NCI-H2107 treated with DMSO at 0.1 percent for 48 hours (cell line): ENCODE measurements around the gene CNKSR2.

ENCODE experiments used
- DNase-seq: peaks from one replicate; lab custom pipeline; 2025; ENCODE audit not compliant: unreplicated experiment; lab: John Stamatoyannopoulos, UW

Gene CNKSR2

DNA sequence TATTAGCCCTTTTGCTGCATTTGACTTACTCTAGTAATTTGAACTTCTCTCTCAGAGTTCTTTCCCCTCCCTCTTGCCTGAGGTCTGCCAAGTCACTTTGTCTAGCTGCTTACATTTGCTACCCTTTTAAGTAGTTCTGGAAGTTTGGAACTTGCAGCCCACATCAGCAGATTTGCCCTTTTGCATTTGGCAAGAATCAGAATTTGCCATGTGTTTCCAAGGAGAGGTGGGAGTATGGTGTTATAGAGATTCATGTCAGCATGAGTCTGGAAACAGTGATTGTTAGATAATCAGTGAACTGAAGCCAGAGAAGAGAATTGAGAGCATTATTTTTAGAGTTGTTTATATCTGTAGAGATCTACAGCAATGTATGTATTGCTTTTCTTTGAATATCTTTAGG is 231.8 kb downstream of the CNKSR2 start:
- no peak for DNase-seq

DNA sequence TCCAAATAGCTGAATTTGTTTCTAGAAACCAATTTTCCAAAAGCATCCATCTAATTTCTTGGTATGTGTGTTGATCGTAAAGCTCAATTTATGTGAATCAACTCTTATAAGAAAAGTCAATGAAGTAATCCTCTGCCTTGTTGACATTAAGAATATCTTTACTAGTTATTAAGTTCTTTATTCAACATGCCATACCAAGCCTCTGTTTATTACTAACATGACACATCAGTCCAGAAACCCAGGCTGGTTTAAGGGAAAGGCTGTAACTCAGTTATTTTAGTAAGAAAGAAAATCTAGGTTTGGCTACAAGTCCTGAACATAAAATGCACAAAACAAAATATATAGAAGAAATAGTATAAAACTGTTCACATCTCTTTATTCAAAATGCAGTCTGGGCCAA is 235.9 kb downstream of the CNKSR2 start:
- no peak for DNase-seq

DNA sequence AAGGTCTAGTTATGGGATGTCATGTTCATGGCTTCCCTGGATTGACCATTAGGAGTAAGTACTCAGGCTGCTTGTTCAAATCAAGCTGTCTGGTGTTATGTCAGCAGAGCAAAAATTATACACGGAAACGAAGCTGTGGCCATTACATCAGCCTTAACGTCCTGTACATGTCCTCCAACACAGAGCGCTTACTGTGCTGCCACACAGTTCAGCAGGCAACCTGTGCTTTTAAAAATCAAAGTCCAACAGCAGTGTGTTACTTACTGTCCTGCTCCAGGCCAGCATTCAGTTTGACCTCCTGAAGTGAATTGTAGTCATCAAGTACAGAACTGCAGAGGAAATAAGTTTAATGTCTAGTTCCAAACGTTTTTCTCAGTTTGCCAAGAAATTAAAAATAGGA is 237.9 kb downstream of the CNKSR2 start:
- no peak for DNase-seq

DNA sequence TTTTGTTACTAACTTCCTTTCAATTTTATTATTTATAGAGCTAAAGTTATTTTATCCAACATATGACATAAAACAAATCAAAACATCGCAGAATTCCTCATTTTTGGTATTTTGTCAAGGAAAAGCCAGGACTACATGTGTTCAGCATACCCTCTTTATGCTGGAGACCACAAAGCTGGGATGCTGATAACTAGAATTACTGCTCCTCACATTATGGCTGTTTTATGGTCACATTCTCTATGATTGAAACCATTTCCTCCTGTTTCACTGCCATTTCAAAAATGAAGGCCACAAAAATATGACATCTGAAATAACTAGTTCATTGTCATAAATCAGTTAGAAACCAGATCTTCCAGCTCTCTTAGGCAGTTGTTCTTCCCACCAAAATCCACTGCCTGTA is 242.2 kb downstream of the CNKSR2 start:
- DNase-seq, result no peak

DNA sequence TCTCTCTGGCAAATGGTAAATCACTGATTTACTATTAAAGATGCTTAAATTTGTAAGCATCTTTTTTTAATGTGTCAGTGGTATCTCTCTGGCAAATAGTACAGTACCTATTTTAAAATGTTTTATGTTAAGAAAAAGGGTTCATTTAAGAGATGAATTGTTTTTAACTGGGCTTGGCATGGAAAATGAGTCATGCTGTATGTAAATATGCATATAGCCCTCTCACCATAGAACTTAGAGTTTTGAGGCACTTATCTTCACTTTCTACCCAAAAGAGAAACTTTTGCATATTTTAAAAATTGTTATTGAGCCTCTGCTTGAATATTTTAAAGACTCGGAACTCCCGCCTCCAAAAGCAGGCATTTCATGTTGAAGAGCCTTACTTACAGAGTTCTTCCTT is 246.0 kb downstream of the CNKSR2 start:
- no peak for DNase-seq

DNA sequence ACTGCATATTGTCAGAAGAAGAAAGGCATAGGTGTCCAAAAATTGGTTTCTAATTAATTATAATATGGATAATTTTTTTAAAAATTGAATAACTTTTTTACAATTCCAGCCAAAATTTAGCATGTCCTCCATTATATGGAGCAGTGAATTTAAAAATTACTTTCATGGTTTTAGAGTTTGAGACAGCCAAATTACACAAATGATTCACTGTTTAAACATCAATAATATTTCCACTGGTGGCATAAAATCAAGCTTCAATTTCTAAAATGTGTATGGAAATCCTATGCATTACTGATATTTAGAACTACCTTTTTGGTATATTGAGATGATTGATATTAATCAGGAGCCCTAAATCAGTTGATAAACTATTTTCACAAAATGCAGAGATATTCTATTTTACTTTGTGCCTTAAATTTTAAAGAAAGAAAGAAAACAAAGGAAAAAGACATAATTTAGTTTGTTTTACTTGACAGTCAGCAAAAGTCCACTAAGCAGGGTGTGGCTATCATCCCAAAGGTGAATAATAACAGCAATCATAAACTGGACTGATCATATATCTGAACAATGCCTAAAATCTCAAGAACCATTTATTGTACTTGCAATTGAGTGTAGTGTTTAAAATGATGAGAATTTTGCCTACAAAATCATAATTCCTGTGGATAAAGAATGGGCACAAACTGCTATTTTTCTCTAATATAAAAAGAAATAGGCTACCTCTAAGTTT is 249.7 kb downstream of the CNKSR2 start:
- DNase-seq, result no peak

DNA sequence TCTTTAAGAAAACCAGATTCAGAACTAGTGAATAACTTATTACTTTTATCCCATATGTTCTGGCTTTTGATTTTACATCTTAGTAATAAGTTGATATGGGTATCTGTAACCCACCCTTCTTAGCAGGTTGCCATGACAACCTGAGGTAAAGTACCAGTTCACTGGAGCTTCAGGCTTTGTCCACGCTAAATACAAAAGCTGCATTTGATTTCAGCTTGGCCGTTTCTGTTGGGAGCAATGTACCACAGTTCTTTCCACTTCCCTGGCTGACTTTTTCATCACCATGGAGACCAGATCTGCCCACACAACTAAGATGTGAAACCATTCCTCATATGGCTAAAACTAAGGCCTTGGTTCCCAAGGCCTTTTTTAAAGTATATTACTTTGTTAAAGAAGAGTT is 257.8 kb downstream of the CNKSR2 start:
- no peak for DNase-seq

DNA sequence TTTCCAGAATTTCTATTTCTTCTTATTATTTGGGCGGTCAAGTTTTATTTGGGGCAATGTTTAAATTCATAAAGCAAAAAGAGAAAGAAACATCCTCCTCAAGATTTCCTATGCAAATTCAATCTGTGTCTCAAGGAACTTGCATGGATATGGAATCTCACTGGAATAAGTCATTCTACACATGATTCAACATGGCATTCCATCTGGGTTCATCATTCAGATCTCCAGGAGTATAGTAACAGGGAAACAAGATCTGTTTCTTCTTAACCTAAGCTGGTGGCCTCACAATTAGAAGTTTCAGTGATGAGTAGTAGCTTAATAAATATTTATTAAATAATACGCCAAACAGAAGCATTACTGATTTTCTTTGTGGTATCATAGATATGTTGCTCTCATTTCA is 264.1 kb downstream of the CNKSR2 start:
- DNase-seq, result no peak

DNA sequence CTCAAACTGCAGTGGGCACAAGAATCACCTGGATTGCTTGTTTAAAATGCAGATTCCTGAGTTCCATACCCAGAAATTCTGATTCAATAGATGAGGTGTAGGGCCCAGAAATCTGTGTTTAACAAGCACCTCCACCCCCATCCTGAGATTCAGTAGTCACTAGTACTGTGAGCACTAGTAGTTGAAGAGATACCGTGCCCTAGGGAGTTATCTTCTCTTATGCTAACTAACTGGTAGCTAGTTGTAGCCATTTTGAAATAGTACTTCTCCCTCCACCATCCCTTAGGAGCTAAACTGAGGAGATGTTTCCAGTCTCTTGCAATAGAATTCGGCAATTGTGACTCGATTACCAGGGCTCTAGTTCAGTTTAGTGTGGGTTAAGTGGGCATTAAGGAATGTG is 265.6 kb downstream of the CNKSR2 start:
- no peak for DNase-seq

DNA sequence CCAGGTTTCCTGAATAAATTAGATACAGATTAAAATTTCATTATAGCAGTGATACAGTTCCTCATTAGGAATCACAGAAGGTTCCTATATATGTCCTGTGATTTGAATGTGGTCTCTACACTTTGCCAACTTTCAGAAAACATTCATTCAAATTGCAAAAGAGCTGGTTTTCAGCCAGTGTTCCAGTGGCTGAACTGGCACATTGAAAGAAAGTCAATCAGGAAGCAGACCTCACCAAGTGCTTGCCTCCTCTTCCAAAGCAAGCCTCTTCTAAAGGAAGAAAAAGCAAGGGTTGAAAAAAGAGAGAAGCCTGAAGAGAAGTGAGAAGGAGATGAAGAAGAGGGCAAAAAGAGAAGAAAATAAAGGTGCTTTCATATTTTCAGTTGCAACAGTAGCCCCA is 271.2 kb downstream of the CNKSR2 start:
- DNase-seq, result no peak

DNA sequence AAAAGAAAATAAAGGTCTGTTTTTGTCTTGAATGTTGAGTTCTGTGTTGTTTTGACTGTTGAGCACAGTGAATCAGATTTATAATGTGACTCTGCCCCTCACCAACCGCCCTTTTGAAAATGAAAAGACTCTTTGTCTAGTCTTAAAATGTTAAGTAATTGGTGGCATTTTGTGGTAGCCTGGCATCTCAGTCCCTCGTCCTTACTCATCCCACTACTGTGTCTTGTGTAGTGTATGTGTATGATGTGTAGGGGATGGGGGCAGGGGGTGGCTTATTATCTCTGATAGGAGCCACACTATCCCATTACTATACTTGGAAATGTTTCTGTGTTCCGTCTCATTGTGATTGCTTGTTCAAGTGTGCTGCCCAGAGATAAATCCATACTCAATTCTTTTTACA is 271.7 kb downstream of the CNKSR2 start:
- no peak for DNase-seq

DNA sequence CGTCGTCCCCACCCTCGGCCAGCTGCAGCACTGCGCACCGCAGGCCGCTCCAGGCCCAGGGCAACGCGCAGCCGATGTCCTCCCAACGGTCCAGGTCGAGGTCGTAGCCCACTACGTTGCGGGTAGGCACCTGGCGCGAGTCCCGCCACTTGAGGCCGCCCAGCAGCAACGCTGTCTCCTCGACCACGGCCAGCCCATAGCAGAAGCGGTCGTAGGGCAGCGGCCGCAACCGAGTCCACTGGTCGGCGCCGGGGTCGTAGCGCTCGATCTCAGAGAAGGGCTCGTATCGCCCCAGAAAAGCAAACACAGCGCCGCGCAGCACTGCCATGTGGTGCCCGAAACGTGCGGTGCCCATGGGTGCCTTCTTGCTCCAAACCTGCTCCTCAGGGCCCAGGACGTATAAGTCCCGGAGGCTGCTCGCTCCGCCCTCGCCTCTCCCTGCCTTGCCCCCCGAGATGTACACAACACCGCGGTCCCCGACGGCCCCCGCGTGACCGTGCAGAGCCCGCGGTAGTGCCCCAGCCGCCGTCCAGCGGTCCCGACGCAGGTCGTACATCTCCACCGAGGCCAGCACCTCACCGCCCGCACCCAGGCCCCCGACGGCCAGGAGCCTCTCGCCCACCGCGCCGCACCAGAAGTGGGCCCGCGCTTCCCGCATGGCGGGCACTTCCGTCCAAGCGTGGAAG is 281.8 kb downstream of the CNKSR2 start:
- no peak for DNase-seq

DNA sequence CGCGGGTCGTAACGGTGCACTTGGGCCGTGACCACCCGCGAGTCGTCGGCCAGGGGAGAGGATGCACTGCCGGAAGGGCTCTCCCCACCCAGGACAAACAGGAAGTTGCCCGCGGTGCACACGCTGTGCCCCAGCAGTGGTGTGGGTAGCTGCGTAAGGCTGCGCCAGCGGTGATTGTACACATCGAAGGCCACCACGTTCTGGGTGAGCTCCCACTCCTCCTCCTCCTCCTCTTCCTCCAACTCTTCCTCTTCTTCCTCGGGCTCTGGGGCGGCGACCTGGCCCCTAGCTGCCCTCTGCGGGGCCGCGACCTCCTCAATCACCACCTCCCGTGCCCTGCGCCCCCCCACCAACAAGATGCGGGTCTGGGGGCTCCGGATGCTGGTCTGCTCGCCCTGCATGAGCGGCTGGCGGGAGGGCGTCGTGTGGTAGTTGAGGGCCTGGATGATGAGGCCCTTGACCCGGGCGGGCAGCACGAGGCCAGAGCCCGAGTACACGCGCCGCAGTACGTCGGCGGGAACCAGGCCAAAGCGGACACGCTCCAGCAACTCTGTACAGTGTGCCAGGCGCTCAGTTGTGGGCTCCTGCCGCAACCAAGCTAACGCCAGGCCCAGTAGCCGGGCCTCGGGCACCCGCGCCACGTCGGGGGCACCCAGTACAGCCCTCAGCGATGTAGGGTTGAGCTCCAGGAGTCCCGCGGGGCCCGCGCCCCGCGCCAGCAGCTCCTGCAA is 282.5 kb downstream of the CNKSR2 start:
- no peak for DNase-seq

DNA sequence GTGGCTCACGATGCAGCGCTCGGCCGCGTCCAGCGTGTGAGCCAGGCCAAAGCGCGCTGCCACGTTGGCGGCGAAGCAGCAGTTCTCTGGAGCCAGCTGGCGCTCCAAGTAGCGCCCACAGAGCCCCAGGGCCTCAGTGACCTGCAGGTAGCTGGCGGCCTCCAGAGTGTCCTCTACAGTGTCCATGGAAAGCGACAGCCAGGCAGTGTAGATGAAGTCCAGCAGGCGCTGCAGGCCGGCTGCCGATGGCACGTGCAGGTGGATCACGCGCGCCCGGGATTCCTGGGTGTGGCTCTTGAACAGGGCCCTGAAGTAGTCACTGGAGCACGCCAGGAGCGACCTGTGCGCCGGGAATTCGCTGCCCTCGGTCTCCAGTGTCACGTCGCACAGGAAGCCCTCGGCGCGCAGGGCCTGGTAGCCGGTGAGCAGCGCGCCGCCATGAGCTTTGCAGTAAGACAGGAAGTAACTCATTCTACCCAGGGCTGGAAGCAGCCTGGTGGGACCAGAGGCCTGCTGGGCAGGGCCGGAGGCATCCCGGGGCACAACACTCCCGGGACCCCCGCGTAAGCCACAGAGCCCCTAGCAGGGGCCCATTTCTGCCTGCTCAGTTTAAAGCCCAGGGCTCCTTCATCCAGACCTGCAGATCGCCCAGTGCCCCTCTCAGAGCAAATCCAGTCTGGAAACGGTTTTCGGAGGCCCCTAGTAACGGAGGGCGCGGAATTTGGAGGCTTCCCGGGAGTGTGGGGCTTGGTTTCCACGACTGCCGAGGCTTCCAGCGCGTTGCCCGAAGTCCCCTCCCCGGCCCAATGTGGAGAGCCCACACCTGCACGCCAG is 283.3 kb downstream of the CNKSR2 start:
- no peak for DNase-seq

DNA sequence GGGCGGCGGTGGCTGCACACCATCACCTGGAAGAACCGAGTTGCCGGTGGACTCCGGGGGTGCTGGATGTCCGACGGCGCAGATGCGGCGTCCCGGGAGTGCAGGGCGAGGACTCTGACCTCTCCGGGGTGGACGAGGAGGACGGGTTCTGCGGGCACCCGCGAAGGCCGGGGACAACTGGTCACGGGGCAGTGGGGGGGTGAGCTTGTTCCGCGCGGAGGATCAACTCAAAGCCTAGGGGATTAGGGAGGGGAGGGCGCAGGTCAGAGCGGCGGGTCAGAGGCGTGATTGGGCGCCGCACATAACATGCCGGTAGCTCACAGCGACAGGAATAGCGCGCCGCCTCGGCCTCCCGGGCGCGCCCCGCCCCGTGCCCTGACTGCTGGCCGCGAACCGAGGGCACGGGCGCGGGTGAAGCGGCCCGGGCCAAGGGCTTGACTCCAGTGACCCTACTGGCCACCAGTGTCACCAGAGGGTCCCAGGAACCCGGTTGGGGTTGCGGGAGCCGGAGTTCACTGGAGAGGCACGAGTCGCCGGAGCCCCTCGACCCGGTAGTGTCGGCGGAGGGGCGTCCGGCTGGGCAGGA is 284.0 kb downstream of the CNKSR2 start, which contains the start of gene KLHL34:
KLHL34 (minus strand) TSS at position 179 of the 586 bp plus-strand sequence. CDS start 542 bp downstream, outside the sequence.
- no peak for DNase-seq

DNA sequence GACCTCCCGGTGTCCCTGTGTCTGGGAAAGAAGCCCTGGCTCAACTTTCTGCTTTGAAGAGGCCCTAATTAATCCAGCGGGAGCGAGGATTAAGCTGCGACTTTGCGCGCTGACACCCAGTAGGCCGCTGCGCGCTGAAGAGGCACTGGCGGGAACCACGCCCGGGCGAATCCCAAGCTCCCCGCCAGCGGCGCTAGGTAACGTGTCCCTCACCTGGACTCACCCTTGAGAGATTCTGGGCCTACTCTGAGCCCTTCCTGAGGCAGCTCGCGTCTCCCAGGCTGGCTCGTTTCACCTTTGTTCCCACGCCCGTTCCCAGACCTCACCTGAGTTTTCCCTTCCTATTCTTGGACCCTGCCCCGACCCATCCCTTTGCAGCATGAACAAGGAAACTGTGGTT is 284.5 kb downstream of the CNKSR2 start:
- no peak for DNase-seq

DNA sequence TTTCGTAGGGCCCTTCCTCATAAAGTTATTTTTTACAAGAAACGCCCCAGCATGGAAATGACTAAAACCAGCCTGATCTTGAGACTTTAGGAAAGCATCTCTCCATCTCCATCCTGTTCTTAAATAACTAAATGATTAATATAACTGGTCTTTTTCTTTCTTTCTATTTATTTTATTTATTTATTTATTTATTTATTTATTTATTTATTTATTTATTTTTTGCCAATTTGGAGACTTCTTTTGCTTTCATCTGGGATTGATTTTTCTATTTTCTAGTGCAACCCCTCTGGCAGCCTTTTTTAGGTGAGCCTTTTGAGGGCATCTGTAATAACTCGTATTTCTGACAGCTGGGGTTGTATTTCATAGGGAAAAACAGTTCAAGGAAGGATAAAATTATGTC is 285.1 kb downstream of the CNKSR2 start:
- no peak for DNase-seq

DNA sequence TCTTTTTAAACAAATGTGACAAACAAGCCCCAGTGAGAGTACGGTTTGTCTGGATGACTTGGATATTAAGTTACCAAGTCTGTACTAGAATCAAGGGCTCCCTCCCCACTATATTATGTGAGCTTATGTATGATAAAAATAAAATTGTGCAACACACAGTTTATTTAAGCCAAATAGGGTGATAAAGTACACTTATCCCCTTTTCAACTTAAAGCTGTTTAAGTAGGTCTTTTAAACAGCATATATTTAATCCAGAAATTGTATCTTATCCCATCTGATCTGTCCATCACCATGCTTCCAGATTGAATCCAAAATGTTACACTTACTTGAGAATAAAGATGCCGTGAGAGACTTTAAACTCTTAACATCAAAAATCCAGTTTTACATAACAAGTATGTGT is 285.9 kb downstream of the CNKSR2 start:
- DNase-seq, result no peak

DNA sequence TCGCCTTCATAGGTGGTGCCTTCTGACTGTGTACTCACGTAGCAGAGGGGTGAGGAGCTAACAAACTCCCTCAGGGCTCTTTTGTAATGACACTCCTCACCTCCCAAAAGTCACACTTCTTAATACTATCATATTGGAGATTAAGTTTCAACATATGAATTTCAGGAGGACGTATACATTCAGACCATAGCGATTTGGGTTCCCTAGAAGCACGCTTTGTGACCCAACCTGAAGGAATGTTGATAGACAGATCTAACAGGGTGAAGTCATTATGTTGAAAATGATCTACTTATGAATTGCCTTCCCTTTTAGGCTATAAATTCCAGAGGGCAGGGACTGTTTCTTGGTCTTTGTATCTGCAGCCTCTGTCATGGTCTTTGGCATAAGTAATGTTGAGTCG is 287.1 kb downstream of the CNKSR2 start:
- DNase-seq, result no peak

DNA sequence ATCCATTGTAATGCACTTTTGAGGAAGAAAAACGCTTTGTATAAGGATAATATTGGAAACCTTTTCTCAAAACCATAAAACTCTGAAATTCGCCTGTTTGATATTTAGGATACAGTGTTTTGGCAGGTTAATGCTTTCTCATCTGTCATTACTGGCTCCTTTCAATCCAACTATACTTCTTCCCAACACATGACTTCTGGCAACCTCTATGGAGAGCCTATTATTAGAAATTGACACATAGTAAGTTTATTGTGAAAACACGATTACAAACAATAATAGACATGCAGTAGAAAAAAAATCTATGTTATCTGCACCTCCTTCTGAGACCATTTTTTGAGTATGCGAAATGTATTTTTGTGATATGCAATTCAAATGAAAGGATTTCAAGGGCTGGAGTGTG is 288.5 kb downstream of the CNKSR2 start:
- DNase-seq, result no peak

DNA sequence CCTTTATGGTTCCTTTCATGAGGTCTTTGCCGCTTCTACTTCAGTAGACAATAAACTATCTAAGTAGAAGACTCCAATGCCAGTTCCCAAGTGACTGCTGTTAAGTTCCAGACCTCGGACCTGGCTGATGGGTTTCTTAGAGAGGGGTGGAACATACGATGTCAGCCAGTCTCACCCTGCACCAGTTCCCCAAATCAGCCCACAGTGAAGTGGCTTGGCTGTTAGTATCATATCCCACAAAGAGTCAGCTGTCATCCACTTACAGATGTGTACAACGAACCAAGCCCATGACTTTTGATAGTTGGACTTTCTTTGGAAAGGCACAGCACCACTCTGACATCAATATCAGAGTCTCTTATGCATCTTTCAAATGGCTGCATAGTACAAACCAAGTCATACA is 292.0 kb downstream of the CNKSR2 start:
- DNase-seq, result no peak
